Epithelial cell of prostate (primary cell): ENCODE measurements around the gene NECTIN2.
A peak's percentile ranks its signal among the peaks of the same experiment; 100 is the strongest.

Experiments used
- DNase-seq: peaks from one replicate; pipeline ENCODE4 v3.0.0-alpha.2; 2011; ENCODE audit warnings: low read depth, low spot score
- H3K27ac ChIP-seq: fragments of 450-650 bp; 2 replicates; pipeline ENCODE4 v1.5.1; 2017; ENCODE audit warnings: mild to moderate bottlenecking

Gene NECTIN2

DNA sequence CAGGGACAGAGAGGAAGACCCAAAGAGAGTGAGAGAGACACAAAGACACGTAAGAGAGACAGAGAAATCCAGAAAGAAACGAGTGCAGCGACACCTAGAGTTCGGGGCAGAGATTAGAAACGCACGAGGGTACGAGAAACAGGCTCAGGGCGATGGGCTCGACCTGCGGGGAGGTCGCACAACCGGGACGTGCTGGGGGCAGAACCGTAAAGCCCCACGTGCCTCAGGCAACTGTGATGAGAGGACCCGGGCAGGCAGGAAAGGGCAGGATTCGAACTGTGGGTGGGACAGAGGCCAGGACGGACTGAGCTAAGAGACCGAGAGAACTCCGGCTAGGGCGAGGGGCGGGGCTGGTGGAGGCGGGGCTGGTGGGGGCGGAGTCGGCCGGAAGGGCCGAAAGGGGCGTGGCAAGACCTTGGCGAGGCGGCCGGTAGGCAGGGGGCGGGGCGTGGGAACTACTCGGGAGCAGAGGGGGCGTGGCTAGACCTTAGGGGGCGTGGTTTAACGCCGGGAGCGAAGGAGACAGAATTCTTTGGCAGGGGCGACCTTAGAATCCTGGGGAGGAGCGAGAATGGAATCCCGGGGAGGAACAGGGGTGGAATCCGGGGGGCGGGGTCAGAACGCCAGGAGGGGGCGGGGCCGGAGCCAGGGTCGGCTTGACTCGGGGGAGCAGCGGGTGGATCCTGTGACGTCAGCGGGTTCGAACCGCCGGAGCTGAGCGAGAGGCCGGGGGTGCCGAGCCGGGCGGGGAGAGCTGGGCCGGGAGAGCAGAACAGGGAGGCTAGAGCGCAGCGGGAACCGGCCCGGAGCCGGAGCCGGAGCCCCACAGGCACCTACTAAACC lies at the start of gene NECTIN2:
TSS of gene NECTIN2 (plus strand) at position 686 of the 843 bp plus-strand sequence. CDS start 229 bp downstream, outside the sequence.
- peak; percentile 76 for DNase-seq
- peak within 1 kb of the TSS; percentile 78 for H3K27ac ChIP-seq

DNA sequence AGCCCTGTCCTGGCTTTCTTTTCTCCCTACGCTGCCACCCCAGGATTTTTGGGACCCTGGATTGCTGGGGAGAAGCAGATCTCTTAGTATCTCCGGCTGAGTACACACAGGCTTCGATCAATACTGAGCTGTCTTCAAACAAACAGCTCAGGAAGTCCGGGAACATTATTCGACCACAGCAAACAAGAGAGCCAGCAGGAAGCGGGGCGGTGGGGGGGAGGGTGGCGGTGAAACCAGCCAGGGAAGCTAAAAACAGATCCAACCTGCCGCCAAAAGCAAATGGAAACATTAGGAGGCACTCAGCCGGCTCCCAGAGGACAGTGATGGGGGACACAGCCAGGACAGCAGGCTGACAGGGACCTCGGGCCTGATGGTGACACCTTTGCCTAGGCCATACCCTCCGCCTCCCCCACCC lies 49.4 kb upstream of the NECTIN2 start:
- no peak for DNase-seq
- H3K27ac ChIP-seq = no peak overlapping the region

DNA sequence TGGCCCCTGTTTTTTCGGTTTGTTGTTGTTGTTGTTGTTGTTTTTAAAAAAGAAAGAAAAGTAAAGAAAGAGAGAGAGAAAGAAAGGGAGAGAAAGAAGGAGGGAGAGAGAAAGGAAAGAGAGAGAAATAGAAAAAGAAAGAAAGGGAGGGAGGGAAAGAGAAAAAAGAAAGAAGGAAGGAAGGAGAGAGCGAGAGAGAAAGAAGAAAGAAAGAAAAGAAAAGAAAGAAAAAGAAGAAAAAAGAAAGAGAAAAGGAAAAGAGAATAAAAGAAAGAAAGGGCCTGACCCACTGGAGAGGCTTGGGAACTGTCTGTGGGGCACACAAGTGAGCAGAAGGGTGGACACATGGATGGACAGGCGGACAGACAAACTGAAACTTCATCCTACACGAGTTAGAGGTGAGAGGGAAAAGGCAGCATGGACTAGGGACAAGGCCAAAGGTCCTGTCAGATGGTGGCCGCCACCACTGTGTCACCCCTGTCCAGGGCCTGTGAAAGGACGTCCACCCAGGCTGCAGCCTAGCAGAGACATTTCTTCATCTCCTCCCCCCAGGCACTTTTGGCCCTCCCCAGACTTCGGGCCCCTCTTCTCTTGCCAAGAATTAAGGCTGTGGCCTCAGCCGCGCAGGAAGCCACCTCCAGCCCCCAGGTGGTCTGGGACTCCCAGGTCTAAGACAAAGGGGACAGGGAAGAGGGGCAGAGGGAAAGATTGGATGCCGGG lies 46.3 kb upstream of the NECTIN2 start:
- DNase-seq = no peak

DNA sequence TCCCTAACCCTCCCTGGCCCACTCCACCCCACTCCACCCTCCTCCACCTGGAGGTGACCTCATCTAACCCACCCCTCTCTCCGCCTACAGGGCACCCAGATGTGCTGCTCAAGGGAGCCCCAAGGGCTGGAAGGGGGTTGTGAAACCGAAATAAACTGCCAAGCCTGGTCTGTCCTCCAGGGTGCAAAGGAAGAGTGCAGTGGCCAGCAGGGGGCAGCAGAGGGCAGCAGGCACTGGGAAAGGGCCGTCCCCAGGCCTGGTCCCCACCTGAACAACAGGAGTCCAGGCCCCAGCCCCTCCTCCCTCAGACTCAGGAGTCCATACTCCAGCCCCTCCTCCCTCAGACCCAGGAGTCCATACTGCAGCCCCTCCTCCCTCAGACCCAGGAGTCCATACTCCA lies 45.6 kb upstream of the NECTIN2 start:
- DNase-seq = no peak
- H3K27ac ChIP-seq = no peak overlapping the region

More for the DNA sequence above, 46.3 kb upstream of the NECTIN2 start:
- no peak overlapping the region for H3K27ac ChIP-seq

DNA sequence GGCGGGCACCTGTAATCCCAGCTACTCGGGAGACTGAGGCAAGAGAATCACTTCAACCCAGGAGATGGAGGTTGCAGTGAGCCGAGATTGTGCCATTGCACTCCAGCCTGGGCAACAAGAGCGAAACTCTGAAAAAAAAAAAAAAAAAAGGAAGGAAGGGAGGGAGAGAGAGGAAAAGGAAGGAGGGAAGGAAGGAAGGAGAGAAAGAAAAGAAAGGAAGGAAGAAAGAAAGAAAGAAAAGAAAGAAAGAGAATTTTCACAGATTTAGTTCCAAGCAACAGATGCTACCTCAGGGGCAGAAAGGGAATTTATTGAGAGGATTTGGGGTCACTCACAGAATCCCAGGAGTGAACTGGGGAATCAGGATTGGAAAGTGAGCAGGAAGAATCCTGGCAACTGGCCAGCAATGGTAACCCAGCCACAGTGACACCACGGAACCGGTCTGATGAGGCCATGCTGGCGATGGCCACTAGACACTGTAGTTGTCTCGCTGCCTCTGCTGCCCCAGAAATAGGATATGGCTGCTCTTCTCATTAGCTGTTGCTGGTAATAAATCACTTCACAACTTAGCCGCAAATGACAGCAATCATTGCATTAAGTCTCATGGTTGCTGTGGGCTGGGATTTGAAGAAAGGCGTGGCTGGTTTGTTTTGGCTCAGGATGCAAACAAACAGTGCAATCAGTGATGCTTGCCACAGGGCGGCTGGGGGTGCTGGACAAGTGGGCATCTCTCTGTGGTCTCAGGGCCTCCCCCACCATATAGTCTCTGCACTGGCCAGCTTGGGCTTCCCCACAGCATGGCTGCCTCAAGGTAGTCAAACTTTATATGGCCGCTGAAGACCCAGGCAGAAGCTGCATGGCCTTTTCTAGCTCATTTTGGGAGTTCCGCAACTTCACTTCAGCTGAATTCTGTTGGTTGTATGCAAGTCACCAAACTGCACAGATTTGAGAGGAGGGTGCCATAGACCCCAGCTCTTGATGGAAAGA lies 42.4 kb upstream of the NECTIN2 start:
- DNase-seq = no peak
- H3K27ac ChIP-seq = no peak overlapping the region

DNA sequence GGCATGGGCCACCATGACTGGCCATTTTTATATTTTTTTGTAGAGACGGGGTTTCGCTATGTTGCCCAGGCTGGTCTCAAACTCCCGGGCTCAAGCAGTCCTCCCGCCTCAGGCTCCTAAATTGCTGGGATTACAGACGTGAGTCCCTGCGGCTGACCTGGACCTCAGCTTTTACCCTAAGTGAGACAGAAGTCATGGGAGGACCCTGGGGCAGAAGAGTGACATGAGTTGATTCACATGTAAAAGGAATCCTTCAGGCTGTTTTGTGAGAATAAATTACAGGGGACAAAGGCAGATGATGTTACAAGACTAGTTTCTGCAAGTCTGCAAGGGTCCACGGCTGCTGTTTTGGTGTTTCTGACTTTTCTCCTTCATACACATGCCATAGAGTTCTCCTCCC lies 39.8 kb upstream of the NECTIN2 start:
- no peak for DNase-seq
- H3K27ac ChIP-seq = peak overlapping the region; percentile 60

DNA sequence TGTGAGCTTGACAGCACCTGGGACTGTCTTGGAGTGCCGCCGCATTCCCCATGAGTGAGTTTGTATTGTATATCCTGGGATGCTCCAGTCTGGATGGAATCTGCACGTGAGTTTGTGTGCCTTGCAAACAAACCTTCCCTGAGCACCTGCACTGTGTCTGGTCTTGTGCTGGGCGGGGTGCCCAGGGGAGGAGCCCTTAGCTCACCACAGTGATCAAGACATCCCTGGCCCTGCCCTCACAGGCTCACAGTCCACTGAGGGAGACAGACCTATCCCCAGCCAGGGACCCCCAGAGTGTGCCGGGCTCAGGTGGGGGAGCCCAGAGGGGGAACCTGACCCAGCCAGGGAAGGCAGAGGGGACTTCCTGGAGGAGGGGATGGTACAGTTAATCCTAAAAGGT lies 38.9 kb upstream of the NECTIN2 start:
- peak; percentile 64 for DNase-seq
- peak overlapping the region; percentile 60 for H3K27ac ChIP-seq

DNA sequence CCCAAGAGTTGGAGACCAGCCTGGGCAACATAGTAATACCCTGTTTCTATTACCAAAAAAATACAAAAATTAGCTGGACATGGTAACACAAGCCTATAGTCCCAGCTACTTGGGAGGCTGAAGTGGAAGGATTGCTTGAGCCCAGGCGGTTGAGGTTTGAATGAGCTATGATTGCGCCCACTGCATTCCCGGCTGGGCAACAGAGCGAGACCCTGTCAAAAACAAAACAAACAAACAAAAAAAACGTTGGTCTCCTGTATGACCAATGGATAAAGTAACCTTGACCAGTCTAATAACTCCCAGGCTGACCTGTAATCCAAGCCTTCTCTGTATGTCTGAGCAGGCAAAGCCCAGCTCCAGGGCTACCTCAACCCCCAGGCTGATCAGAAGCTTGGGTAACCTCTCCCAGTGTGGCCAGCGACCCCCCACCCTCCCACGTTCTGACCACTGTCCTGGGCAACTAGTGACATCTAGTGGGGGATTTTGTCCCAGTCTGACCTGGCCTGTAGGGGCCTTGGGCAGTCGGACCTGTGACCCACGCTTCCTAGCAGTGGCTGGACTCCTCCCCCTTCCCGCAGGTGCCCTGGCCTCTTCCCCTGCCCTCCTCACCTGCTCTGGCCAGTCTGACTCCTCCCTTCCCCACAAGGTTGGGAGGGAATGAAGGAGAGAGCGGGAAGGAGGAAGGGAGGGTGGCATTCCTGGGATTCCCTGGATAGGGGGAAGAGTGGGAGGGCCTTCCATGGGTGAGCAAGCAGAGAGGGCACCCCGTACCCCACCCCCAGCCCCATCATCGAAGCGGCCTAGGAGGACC lies 38.2 kb upstream of the NECTIN2 start:
- H3K27ac ChIP-seq = peak overlapping the region; percentile 60
- DNase-seq = no peak

DNA sequence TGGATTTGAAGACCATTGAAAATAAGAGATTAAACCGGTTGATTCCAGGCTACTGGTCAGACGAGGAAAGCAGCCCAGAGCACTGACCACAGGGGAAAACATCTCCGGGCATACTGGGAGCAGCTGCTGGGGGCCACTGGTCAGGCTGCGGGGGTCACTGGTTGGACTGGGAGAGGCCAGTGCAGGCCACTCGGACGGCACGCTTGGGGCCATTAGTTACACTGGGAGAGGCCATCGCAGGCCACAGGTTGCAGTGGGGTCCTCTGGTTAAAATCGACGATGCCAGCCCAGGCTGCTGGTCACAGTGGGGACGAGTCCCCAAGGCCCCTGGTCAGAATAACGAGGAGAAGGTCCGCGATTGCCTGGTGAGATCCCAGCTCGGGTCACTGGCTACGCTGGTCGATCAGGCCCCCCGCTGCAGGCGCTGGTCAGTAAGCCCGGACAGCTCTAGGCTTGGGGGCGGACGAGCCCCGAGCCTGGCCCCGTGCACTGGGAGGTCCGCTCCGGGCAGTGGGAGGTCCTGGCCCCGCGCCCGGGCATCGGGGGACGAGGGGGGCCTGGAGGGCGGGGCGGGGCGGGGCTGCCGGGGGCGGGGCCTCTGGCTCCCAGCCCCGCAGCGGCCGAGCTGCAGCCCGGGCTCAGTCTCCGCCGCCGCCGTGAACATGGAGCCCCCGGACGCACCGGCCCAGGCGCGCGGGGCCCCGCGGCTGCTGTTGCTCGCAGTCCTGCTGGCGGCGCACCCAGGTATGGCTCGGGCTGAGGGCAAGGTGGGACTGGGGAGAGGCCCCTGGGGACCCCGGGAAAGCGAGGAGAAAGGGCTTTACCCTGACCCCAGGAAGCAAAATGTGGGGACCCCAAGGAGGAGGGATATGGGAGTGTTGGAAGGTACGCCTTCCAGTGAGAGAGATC lies 37.4 kb upstream of the NECTIN2 start, which contains the start of gene BCAM:
TSS of gene BCAM (plus strand) at position 641 of the 909 bp plus-strand sequence. CDS start at position 663, 22 bp downstream.
- no peak for DNase-seq
- H3K27ac ChIP-seq = peak within 1 kb of the TSS; percentile 60

DNA sequence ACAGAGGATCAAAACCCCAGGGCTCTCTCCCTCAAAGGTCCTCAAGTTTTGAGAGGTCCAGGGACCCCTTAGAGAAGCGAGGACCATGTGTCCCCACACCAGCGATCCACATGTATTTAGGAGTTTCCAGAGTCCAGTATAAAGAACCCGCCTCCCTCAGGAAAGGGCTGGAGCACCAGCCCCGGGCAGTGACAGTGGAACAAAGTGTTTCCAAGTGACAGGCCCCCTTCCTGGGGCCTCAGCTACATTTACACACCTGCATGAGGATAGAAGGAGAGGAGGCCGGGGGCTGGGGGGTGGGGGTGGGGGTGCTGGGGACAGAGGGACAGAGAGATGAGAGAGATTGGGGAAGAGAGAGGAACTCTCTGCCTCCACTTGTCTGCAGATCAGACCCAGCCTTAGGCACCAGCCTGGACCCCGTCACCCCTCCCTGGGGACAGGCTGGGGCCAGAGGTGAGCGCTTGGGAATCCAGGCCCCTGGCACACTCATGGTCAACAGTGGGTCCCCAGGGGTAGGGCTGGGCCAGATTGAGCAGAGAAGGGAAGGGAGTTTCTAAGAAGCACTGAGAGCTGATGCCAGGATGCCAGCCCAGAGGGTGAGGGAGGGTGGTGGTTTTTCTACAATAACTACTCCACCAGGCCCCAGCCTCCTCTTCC lies 36.4 kb upstream of the NECTIN2 start:
- H3K27ac ChIP-seq = no peak overlapping the region

DNA sequence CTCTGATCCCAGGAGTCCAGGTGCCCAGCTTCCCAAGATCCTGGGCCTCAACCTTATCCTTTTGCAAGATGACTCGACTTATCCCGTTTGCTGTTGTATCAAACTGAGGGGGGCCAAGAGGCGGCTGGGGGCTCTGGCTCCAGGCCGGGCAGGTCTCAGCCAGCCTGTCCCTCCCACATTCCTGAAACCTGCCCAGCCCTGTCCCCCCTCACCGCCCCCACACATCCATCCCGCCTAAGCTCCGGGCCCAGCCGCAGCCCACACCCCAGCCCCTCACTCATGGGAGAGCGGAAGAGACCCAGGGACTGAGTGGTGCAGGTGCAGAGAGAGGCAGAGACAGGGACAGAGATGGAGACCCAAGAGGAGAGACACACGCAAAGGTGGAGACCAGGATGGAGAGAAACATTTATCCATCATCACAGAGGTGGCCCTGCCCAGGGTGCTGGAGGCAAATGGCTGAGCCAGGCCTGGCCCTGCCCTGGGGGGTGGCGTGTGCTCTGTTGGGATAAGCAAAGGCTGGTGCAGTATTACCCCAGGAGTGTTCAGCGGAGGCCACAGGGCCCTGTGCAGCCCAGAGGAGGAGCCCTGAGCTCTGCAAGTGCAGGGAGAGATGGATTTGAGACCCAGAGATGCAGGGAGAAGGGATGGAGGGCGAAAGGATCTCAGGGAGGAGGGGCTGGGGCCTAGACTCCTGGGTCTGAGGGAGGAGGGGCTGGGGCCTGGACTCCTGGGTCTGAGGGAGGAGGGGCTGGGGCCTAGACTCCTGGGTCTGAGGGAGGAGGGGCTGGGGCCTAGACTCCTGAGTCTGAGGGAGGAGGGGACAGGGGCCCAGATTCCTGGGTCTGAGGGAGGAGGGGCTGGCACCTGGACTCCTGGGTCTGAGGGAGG lies 35.6 kb upstream of the NECTIN2 start:
- DNase-seq = no peak
- no peak overlapping the region for H3K27ac ChIP-seq

More for the DNA sequence above, 36.4 kb upstream of the NECTIN2 start:
- no peak for DNase-seq

DNA sequence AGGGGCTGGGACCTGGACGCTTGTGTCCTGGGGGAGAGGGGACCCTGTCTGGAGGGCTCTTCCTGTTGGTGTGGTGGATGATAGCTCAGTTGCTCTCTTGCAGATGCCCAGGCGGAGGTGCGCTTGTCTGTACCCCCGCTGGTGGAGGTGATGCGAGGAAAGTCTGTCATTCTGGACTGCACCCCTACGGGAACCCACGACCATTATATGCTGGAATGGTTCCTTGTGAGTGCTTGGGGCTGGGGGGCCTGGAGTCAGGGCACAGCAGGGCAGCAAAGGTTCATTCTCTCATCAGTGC lies 35.0 kb upstream of the NECTIN2 start:
- no peak overlapping the region for H3K27ac ChIP-seq
- no peak for DNase-seq

DNA sequence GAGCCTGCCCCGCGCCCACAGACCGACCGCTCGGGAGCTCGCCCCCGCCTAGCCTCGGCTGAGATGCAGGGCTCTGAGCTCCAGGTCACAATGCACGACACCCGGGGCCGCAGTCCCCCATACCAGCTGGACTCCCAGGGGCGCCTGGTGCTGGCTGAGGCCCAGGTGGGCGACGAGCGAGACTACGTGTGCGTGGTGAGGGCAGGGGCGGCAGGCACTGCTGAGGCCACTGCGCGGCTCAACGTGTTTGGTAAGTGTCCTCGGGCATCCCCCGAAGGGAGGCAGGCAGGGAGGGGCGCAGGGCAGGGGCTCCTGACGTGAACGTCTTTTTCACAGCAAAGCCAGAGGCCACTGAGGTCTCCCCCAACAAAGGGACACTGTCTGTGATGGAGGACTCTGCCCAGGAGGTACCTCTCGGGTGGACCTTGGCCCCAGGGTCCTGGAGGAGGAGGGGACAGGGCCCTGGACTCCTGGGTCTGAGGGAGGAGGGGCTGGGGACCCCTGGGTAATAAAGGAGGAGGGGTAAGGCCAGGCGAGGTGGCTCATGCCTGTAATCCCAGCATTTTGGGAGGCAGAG lies 33.9 kb upstream of the NECTIN2 start:
- no peak overlapping the region for H3K27ac ChIP-seq
- no peak for DNase-seq

DNA sequence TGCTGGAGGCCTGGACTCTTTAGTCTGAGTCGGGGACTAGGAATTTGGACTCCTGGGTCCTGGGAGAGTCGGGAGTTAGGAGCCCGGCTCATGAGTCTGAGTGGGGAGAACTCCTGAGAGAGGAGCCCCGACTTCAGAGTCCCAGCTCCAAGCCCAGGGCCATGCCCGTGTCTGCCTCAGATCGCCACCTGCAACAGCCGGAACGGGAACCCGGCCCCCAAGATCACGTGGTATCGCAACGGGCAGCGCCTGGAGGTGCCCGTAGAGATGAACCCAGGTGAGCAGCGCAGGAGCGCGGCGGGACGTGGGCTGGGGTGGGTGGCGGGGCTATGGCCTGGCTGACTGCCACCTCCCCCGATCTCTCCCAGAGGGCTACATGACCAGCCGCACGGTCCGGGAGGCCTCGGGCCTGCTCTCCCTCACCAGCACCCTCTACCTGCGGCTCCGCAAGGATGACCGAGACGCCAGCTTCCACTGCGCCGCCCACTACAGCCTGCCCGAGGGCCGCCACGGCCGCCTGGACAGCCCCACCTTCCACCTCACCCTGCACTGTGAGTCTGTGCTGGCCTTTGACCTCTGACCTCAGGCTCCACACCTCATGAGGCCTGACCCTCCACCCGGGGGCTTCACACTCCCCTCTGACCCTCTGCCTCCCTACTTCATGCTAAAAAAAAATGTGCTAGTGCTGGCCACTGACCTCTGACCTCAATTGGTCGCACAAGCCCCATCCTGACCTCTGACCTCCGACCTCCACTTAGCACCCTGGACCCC lies 32.8 kb upstream of the NECTIN2 start:
- H3K27ac ChIP-seq = no peak overlapping the region
- DNase-seq = no peak

DNA sequence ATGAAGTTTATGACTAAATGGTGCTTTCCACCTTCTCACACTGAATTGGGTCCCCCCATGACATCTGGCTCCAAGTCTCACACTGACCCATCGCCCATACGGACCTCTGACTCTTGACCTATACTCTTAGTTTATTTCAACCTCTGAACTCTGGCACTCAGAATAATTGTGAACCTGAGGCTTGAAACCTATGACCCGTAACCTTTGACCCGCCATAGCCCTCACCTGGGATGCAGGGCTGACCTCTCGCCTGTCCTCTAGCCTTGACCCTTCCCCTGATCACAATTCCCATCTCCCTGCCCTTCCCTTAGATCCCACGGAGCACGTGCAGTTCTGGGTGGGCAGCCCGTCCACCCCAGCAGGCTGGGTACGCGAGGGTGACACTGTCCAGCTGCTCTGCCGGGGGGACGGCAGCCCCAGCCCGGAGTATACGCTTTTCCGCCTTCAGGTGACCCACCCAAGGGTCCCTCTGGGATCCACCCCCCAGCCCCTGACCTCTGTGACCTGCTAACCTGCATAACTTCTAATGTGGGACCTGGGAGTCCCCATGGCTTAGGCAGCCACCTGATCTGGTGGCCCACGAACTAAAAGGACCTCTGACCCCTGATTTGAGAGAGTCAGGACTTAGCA lies 32.1 kb upstream of the NECTIN2 start:
- DNase-seq = no peak
- no peak overlapping the region for H3K27ac ChIP-seq

DNA sequence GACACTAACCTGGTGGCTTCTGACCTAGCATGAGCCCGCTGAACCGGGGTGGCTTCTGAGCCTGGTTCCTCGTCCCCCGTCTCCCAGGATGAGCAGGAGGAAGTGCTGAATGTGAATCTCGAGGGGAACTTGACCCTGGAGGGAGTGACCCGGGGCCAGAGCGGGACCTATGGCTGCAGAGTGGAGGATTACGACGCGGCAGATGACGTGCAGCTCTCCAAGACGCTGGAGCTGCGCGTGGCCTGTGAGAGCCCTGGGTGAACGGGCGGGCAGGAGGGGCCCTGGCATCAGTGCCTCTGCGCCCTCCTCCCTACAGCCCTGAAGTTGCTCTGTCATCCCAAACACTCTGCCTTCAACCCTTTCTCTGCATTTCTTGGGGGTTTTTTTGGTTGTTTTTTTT lies 31.6 kb upstream of the NECTIN2 start:
- H3K27ac ChIP-seq = no peak overlapping the region
- no peak for DNase-seq
